B cell (primary cell): ENCODE data around the gene SLC3A2. TPM values are rescaled to one million over a fixed set of nuclear protein-coding genes. Genes with fewer than 3 reads are reported as not detected.

Source experiments
- ATAC-seq: fragments of 200-7000 bp; cut with Tn5 transposase; one replicate; pipeline ENCODE4 v1.10.0; 2021; ENCODE audit warnings: low read depth, mild to moderate bottlenecking, moderate number of reproducible peaks, moderate library complexity
- CTCF ChIA-PET: fragments of 350-600 bp; sonication (Branson Sonifier 250); formaldehyde crosslinking; loops from one replicate; lab custom pipeline; 2021; ENCODE audit warnings: antibody characterized with exemption, inconsistent platforms; lab: Charles Lee
- POLR2A ChIA-PET: fragments of 350-600 bp; sonication (Branson Sonifier 250); formaldehyde crosslinking; loops from one replicate; lab custom pipeline; 2021; ENCODE audit warnings: antibody characterized with exemption; lab: Charles Lee
- DNase-seq: peaks from one replicate; pipeline ENCODE4 v3.0.0; 2013
- H2AFZ ChIP-seq: 2 replicates; pipeline ENCODE4 v1.6.1; 2012; ENCODE audit warnings: mild to moderate bottlenecking, low read depth, low read length; ENCODE audit not compliant: insufficient read depth, poor library complexity, severe bottlenecking
- H3K27ac ChIP-seq, 2 donors: 1 replicate in 1 of 2; 2 replicates in 1 of 2; pipeline ENCODE4 v1.5.1; 2012 to 2013; ENCODE audit warnings: low read length in 2 of 2, mild to moderate bottlenecking in 2 of 2, moderate library complexity in 1 of 2
- H3K27me3 ChIP-seq, 4 experiments: fragments of 200-600 bp in 1 of 4; sonication (generic) in 1 of 4; replicated peaks in 1 of 4; 1 replicate in 2 of 4; 2 replicates in 2 of 4; pipeline versions ENCODE4 v1.6.1 to v1.7.0; 2013 to 2016; ENCODE audit warnings: low read length in 3 of 4, mild to moderate bottlenecking in 2 of 4, mixed read lengths in 1 of 4, moderate library complexity in 1 of 4; ENCODE audit not compliant: insufficient read depth in 4 of 4, control insufficient read depth in 3 of 4; ENCODE audit errors: control extremely low read depth in 1 of 4
- H3K36me3 ChIP-seq, 2 experiments: replicated peaks in 1 of 2; 1 replicate in 1 of 2; 2 replicates in 1 of 2; pipeline versions ENCODE4 v1.6.1 to v1.7.1; 2013; ENCODE audit warnings: low read length in 1 of 2; ENCODE audit not compliant: insufficient read depth in 2 of 2, control insufficient read depth in 1 of 2; ENCODE audit errors: control extremely low read depth in 1 of 2, extremely low read depth in 1 of 2
- H3K4me1 ChIP-seq, 2 donors: fragments of 200-600 bp in 1 of 2; sonication (generic) in 1 of 2; 1 replicate in 1 of 2; 2 replicates in 1 of 2; pipeline versions ENCODE4 v1.5.1 to v1.6.1; 2013 to 2017; ENCODE audit warnings: low read length in 2 of 2; ENCODE audit not compliant: control insufficient read depth in 2 of 2, insufficient read depth in 2 of 2
- H3K4me2 ChIP-seq: replicated peaks from 2 replicates; pipeline ENCODE3; 2012; ENCODE audit warnings: mild to moderate bottlenecking, low read depth, low read length; ENCODE audit not compliant: poor library complexity, severe bottlenecking
- H3K4me3 ChIP-seq, 5 experiments: fragments of 200-600 bp in 1 of 5; sonication (generic) in 1 of 5; 1 replicate in 3 of 5; 2 replicates in 2 of 5; pipeline versions ENCODE4 v1.5.1 to v1.7.0; 2011 to 2016; ENCODE audit warnings: low read length in 4 of 5, mild to moderate bottlenecking in 4 of 5, low read depth in 2 of 5, control low read depth in 1 of 5, moderate library complexity in 1 of 5; ENCODE audit not compliant: insufficient read depth in 1 of 5; ENCODE audit errors: control extremely low read depth in 1 of 5, extremely low read depth in 1 of 5
- H3K79me2 ChIP-seq: fragments of 200-600 bp; sonication (generic); one replicate; pipeline ENCODE4 v1.6.0; 2016; ENCODE audit warnings: low read length; ENCODE audit not compliant: control insufficient read depth, insufficient read depth
- H3K9ac ChIP-seq: fragments of 200-600 bp; sonication (generic); 2 replicates; pipeline ENCODE4 v1.6.1; 2017; ENCODE audit warnings: mild to moderate bottlenecking, low read length, moderate library complexity
- H3K9me3 ChIP-seq, 3 donors: one replicate each; pipeline versions ENCODE4 v1.6.1 to v1.7.1; 2013; ENCODE audit warnings: low read length in 2 of 3; ENCODE audit not compliant: control insufficient read depth in 2 of 3, insufficient read depth in 1 of 3; ENCODE audit errors: control extremely low read depth in 1 of 3
- H4K20me1 ChIP-seq: 2 replicates; pipeline ENCODE4 v1.6.0; 2012; ENCODE audit warnings: mild to moderate bottlenecking, low read length; ENCODE audit not compliant: insufficient read depth, control insufficient read depth, poor library complexity, severe bottlenecking
- H3K27ac Mint-ChIP-seq: one replicate; pipeline ENCODE4 v1.8.0; 2021; ENCODE audit warnings: mixed read lengths
- H3K27me3 Mint-ChIP-seq: one replicate; pipeline ENCODE4 v1.8.0; 2021; ENCODE audit warnings: mixed read lengths
- H3K4me1 Mint-ChIP-seq: one replicate; pipeline ENCODE4 v1.8.0; 2021; ENCODE audit warnings: mixed read lengths
- H3K4me3 Mint-ChIP-seq: one replicate; pipeline ENCODE4 v1.8.0; 2021; ENCODE audit warnings: mixed read lengths
- H3K9me3 Mint-ChIP-seq: one replicate; pipeline ENCODE4 v1.8.0; 2022; ENCODE audit warnings: mixed read lengths; ENCODE audit not compliant: insufficient read depth
- EZH2 ChIP-seq: IDR thresholded peaks from 2 replicates; pipeline ENCODE4 v1.6.1; 2012; ENCODE audit warnings: borderline replicate concordance, low read depth, mild to moderate bottlenecking, moderate library complexity, low read length; ENCODE audit not compliant: insufficient read depth, poor library complexity, severe bottlenecking
- WGBS: methylation state at CpG from one replicate; pipeline ENCODE4 v1.1.5; 2013; ENCODE audit warnings: missing lambda C conversion rate; ENCODE audit not compliant: insufficient coverage; 5-methylcytosine and 5-hydroxymethylcytosine counted together
- intact Hi-C: fragments of 100-400 bp; cut with micrococcal nuclease; formaldehyde crosslinking; loops from one replicate; pipeline ENCODE4 v1.10.0; 2022
- polyA plus RNA-seq: library from polyadenylated mRNA; depleted of rRNA; stranded (reverse); fragments of >200 nt; gene quantifications from 2 replicates; pipeline ENCODE4 v1.2.3, GENCODE V29; 2012
- total RNA-seq, 2 donors: library from RNA; stranded (reverse); fragments of 120-200 nt in 1 of 2; gene quantifications; 1 replicate in 1 of 2; 2 replicates in 1 of 2; pipeline versions ENCODE4 v1.2.3 to v1.2.4, GENCODE V29; 2013 to 2022
- TF ChIP-seq, protein P1 (sequence below): fragments of 200-600 bp; IDR thresholded peaks from one replicate; pipeline ENCODE4 v1.8.0; 2022; ENCODE audit warnings: antibody characterized with exemption, mild to moderate bottlenecking

The SLC3A2 gene
- total and polyA plus RNA-seq, 2 donors (not counting 1 experiment from before 2014, with no cell fraction given) = 92.0 to 148 TPM

DNA sequence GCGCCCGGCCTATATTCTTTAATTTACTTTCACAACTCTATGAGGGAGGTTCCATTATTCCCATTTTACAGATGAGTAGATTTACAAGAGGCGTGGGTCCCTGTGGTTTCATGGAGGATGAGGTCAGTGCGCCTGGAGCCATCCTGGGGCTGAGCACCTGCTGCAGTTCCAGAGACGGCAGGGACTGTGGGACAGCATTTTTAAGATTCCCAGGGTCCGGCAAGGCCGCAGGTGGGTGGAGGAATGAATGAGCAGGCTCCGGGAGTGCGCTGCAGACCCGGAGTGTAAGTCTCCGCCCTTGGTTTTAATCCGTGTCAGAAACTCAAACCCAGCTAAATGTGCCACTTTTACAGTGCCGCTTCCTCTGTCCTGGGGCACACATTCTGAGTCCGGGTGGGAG lies 44.6 kb downstream of the SLC3A2 start:
- Histone ChIP-seq H3K4me3 (no peak overlapping the region), H3K27ac (no peak overlapping the region), H3K4me2 (peak overlapping the region; percentile 73), H3K4me1 (peaks cover 39 to 41% of the 10 kb centered on the region in 2 donors), H4K20me1 (no peaks in the 10 kb centered on the region), H3K36me3 (no peaks in the 10 kb centered on the region), H3K9me3 (peaks cover 0 to 28% (median 0%) of the 10 kb centered on the region in 3 donors), H3K9ac (no peak overlapping the region), H2AFZ (peak overlapping the region; percentile 48), H3K27me3 (peaks cover 0 to 86% (median 42%) of the 10 kb centered on the region in 4 experiments), H3K79me2 (no peaks in the 10 kb centered on the region)
- ATAC-seq (no peak), DNase-seq (no peak)
- no peaks in the 10 kb centered on the region for H3K9me3 Mint-ChIP-seq
- peaks cover 37% of the 10 kb centered on the region for H3K4me1 Mint-ChIP-seq
- CTCF ChIA-PET = interaction anchor here (1.0 kb wide), 1 partner anchor 18 kb away, joined by 3 read pairs; no protein-coding TSS in a partner anchor
- intact Hi-C loops = no loop called here
- peak overlapping the region; percentile 57 for H3K4me3 Mint-ChIP-seq
- TF ChIP-seq EZH2 = no peak
- TF ChIP-seq, protein P1, sequence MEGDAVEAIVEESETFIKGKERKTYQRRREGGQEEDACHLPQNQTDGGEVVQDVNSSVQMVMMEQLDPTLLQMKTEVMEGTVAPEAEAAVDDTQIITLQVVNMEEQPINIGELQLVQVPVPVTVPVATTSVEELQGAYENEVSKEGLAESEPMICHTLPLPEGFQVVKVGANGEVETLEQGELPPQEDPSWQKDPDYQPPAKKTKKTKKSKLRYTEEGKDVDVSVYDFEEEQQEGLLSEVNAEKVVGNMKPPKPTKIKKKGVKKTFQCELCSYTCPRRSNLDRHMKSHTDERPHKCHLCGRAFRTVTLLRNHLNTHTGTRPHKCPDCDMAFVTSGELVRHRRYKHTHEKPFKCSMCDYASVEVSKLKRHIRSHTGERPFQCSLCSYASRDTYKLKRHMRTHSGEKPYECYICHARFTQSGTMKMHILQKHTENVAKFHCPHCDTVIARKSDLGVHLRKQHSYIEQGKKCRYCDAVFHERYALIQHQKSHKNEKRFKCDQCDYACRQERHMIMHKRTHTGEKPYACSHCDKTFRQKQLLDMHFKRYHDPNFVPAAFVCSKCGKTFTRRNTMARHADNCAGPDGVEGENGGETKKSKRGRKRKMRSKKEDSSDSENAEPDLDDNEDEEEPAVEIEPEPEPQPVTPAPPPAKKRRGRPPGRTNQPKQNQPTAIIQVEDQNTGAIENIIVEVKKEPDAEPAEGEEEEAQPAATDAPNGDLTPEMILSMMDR = no peak
- H3K27me3 Mint-ChIP-seq = peaks cover 71% of the 10 kb centered on the region
- POLR2A ChIA-PET = no interaction called here
- H3K27ac Mint-ChIP-seq = no peak overlapping the region
- 19% methylated on average over 11 of the region's 14 CpGs for WGBS

DNA sequence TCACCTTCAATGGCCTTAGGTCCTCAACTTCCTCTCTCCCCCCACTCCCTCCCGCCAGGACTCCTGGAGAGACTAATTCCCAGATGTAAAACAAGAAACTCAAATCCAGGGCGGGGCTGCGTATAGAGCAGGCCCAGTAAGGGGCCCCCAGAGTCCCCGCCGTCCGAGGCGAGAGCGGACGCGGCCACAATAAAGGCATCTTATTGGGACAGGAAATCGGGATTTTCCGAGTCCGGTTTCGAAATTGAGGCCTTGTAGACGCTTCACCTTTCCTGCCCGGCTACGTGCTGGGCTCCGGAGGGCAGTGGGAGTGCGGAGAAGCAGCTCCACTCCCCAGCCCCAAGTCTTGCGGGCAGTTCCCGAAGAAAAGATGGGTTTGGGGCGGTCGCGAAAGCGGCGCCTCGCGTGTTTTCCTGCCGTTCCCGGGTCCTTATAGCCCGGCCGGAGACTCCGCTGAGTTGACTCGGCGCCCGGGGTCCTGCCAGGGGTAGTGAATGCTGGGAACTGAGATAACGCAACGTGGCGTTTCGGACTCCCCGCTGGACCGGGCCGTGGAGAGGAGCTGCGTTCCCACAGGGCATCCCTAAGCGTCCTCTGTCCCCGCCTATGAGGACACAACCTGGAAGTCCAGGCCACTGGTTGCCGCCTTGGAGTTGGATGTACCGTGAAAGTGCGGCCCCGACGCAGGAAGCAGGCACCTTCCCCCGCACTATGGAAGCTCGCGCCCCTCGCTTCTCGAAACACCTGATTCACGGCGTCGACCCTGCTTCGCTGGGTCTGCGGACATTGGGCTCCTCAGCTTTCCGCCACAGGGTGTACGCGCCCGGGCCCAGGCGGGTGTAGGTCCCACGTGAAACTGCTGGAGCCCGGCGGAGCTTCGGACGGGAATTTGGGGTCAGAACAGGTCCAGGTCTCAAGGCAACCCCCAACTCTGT lies 45.3 kb downstream of the SLC3A2 start:
- Histone ChIP-seq H3K4me1 (peaks cover 39 to 41% of the 10 kb centered on the region in 2 donors), H3K9me3 (peaks cover 0 to 28% (median 0%) of the 10 kb centered on the region in 3 donors), H4K20me1 (no peaks in the 10 kb centered on the region), H3K36me3 (no peaks in the 10 kb centered on the region), H3K27me3 (peaks cover 0 to 91% (median 42%) of the 10 kb centered on the region in 4 experiments), H2AFZ (peak overlapping the region; percentile 48), H3K9ac (peak overlapping the region; percentile 43), H3K4me2 (peak overlapping the region; percentile 73), H3K4me3 (peak overlapping the region in 3 of 5 experiments; percentile 16 to 57 (median 27)), H3K79me2 (no peaks in the 10 kb centered on the region), H3K27ac (no peak overlapping the region)
- POLR2A ChIA-PET = interaction anchor here (0.6 kb wide), 1 partner anchor 11 kb away, joined by 6 read pairs; no protein-coding TSS in a partner anchor
- CTCF ChIA-PET = interaction anchor here (0.6 to 1.0 kb wide), 2 partner anchors 19 to 94 kb away, joined by 3 read pairs; partner anchors contain the start of gene STX5
- H3K4me1 Mint-ChIP-seq = peaks cover 37% of the 10 kb centered on the region
- intact Hi-C loops = no loop called here
- peaks cover 76% of the 10 kb centered on the region for H3K27me3 Mint-ChIP-seq
- H3K27ac Mint-ChIP-seq = peak overlapping the region; percentile 37
- peak; percentile 48 for DNase-seq
- TF ChIP-seq, protein P1 = no peak
- TF ChIP-seq EZH2 = no peak
- H3K9me3 Mint-ChIP-seq = no peaks in the 10 kb centered on the region
- ATAC-seq = no peak
- H3K4me3 Mint-ChIP-seq = peak overlapping the region; percentile 61
- 2% methylated on average over 71 of the region's 71 CpGs for WGBS
